GM18505 (cell line): ENCODE measurements around the gene SLC35D3.
"Not testable (repeated sequence)": the region's sequence is repeated elsewhere in the genome, so short reads cannot be mapped to it uniquely, and the experiment has no call there.

Experiments used
- ATAC-seq: cut with Tn5 transposase; IDR thresholded peaks from one replicate; pipeline ENCODE4 v1.9.1; 2021; ENCODE audit not compliant: unreplicated experiment
- POLR2A ChIP-seq: IDR thresholded peaks from 4 replicates; pipeline ENCODE4 v1.6.1; 2011; ENCODE audit warnings: borderline replicate concordance; ENCODE audit not compliant: insufficient read depth, insufficient read length; ENCODE audit errors: extremely low read depth

SLC35D3 gene

GRCh38 chr6:136921936-136922684 lies at the start of gene SLC35D3:
TSS of gene SLC35D3 (plus strand) at chr6:136922301. CDS start at chr6:136922429, 128 bp downstream.
- no peak for TF ChIP-seq POLR2A
- no peak for ATAC-seq

- no peak for TF ChIP-seq POLR2A
- ATAC-seq, result no peak
Measured at GRCh38 chr6:136873748-136874147, 48.4 kb upstream of the SLC35D3 start.

GRCh38 chr6:136876469-136876868 lies 45.6 kb upstream of the SLC35D3 start:
- ATAC-seq, result not testable (repeated sequence)

GRCh38 chr6:136880748-136881460 lies 41.2 kb upstream of the SLC35D3 start:
- no peak for ATAC-seq
- no peak for TF ChIP-seq POLR2A

- no peak for ATAC-seq
- no peak for TF ChIP-seq POLR2A
Measured at GRCh38 chr6:136886091-136886490, 36.0 kb upstream of the SLC35D3 start.

- no peak for ATAC-seq
- TF ChIP-seq POLR2A, result no peak
Measured at GRCh38 chr6:136887953-136888352, 34.1 kb upstream of the SLC35D3 start.

- TF ChIP-seq POLR2A, result no peak
- no peak for ATAC-seq
Measured at GRCh38 chr6:136889271-136890193, 32.6 kb upstream of the SLC35D3 start.

- TF ChIP-seq POLR2A, result no peak
- no peak for ATAC-seq
Measured at GRCh38 chr6:136890194-136890839, 31.8 kb upstream of the SLC35D3 start.

- no peak for ATAC-seq
- no peak for TF ChIP-seq POLR2A
Measured at GRCh38 chr6:136890986-136891385, 31.1 kb upstream of the SLC35D3 start.

GRCh38 chr6:136893187-136893586 lies 28.9 kb upstream of the SLC35D3 start:
- TF ChIP-seq POLR2A, result no peak

GRCh38 chr6:136895901-136896300 lies 26.2 kb upstream of the SLC35D3 start:
- no peak for TF ChIP-seq POLR2A
- no peak for ATAC-seq

More at GRCh38 chr6:136893187-136893586, 28.9 kb upstream of the SLC35D3 start:
- no peak for ATAC-seq

GRCh38 chr6:136897071-136897470 lies 25.0 kb upstream of the SLC35D3 start:
- no peak for TF ChIP-seq POLR2A
- no peak for ATAC-seq
